CD14-positive monocyte (primary cell): ENCODE results near the gene ARID4B. TPM values are rescaled to one million over a fixed set of nuclear protein-coding genes. Genes with fewer than 3 reads are reported as not detected.

ENCODE experiments used
- DNase-seq, 3 donors: peaks; one replicate each; pipeline ENCODE4 v3.0.0-alpha.2; 2011 to 2022
- H2AFZ ChIP-seq: 2 replicates; pipeline ENCODE4 v1.6.0; 2012; ENCODE audit warnings: mild to moderate bottlenecking, low read depth, low read length, inconsistent platforms; ENCODE audit not compliant: insufficient read depth, poor library complexity, severe bottlenecking
- H3K27ac ChIP-seq, 2 donors: 1 replicate in 1 of 2; 2 replicates in 1 of 2; pipeline ENCODE4 v1.5.1; 2012 to 2013; ENCODE audit warnings: low read length in 2 of 2, control low read depth in 1 of 2, inconsistent platforms in 1 of 2, low read depth in 1 of 2, mild to moderate bottlenecking in 1 of 2
- H3K27me3 ChIP-seq, 2 donors: one replicate each; pipeline versions ENCODE4 v1.6.0 to v1.6.1; 2011 to 2013; ENCODE audit warnings: low read length in 2 of 2; ENCODE audit not compliant: control insufficient read depth in 2 of 2, insufficient read depth in 2 of 2
- H3K36me3 ChIP-seq, 2 donors: replicated peaks in 1 of 2; 1 replicate in 1 of 2; 2 replicates in 1 of 2; pipeline versions ENCODE4 v1.5.1 to v1.6.1; 2012 to 2013; ENCODE audit warnings: low read length in 2 of 2, control low read depth in 1 of 2, inconsistent platforms in 1 of 2, mild to moderate bottlenecking in 1 of 2; ENCODE audit not compliant: insufficient read depth in 2 of 2, control insufficient read depth in 1 of 2
- H3K4me1 ChIP-seq, 2 donors: 1 replicate in 1 of 2; 2 replicates in 1 of 2; pipeline versions ENCODE4 v1.5.1 to v1.6.1; 2012 to 2013; ENCODE audit warnings: low read length in 2 of 2, control low read depth in 1 of 2, inconsistent platforms in 1 of 2, mild to moderate bottlenecking in 1 of 2, moderate library complexity in 1 of 2; ENCODE audit not compliant: insufficient read depth in 2 of 2, control insufficient read depth in 1 of 2
- H3K4me2 ChIP-seq: replicated peaks from 2 replicates; pipeline ENCODE3; 2012; ENCODE audit warnings: low read length, moderate library complexity, mild to moderate bottlenecking; ENCODE audit not compliant: poor library complexity, severe bottlenecking; ENCODE audit errors: extremely low read depth
- H3K4me3 ChIP-seq, 3 experiments: fragments of 200-600 bp in 1 of 3; sonication (generic) in 1 of 3; replicated peaks in 1 of 3; 1 replicate in 2 of 3; 2 replicates in 1 of 3; pipeline ENCODE4 v1.5.1; 2011 to 2013; ENCODE audit warnings: low read length in 3 of 3, mild to moderate bottlenecking in 3 of 3, control low read depth in 2 of 3, low read depth in 2 of 3, inconsistent platforms in 1 of 3, moderate library complexity in 1 of 3
- H3K79me2 ChIP-seq: 2 replicates; pipeline ENCODE4 v1.6.0; 2012; ENCODE audit warnings: mild to moderate bottlenecking, control low read depth, inconsistent platforms, low read length, moderate library complexity; ENCODE audit not compliant: insufficient read depth
- H3K9ac ChIP-seq: 2 replicates; pipeline ENCODE4 v1.6.0; 2017; ENCODE audit warnings: low read length, mild to moderate bottlenecking; ENCODE audit not compliant: insufficient read depth, poor library complexity, severe bottlenecking
- H3K9me3 ChIP-seq, 2 donors: replicated peaks in 1 of 2; 1 replicate in 1 of 2; 2 replicates in 1 of 2; pipeline versions ENCODE4 v1.5.1 to v1.6.1; 2012 to 2013; ENCODE audit warnings: low read length in 2 of 2, control low read depth in 1 of 2; ENCODE audit not compliant: control insufficient read depth in 1 of 2, insufficient read depth in 1 of 2
- H4K20me1 ChIP-seq: 2 replicates; pipeline ENCODE4 v1.6.0; 2012; ENCODE audit warnings: mild to moderate bottlenecking, low read length, control low read depth, moderate library complexity; ENCODE audit not compliant: insufficient read depth
- H3K27ac Mint-ChIP-seq, 7 donors: one replicate each; pipeline ENCODE4 v1.8.0; 2020; ENCODE audit warnings: mild to moderate bottlenecking in 7 of 7, mixed read lengths in 7 of 7, moderate library complexity in 6 of 7, inconsistent platforms in 2 of 7
- H3K27me3 Mint-ChIP-seq, 3 donors: one replicate each; pipeline ENCODE4 v1.8.0; 2021 to 2022; ENCODE audit warnings: low read depth in 3 of 3, mild to moderate bottlenecking in 3 of 3, mixed read lengths in 3 of 3, moderate library complexity in 3 of 3, inconsistent platforms in 1 of 3
- H3K36me3 Mint-ChIP-seq, 2 donors: one replicate each; pipeline ENCODE4 v1.8.0; 2020; ENCODE audit warnings: mixed read lengths in 2 of 2, inconsistent platforms in 1 of 2, mild to moderate bottlenecking in 1 of 2
- H3K4me1 Mint-ChIP-seq: one replicate; pipeline ENCODE4 v1.8.0; 2020; ENCODE audit warnings: mild to moderate bottlenecking, mixed read lengths
- H3K4me3 Mint-ChIP-seq, 2 donors: one replicate each; pipeline ENCODE4 v1.8.0; 2020; ENCODE audit warnings: mild to moderate bottlenecking in 2 of 2, mixed read lengths in 2 of 2, moderate library complexity in 1 of 2
- H3K9me3 Mint-ChIP-seq, 7 donors: one replicate each; pipeline ENCODE4 v1.8.0; 2020 to 2022; ENCODE audit warnings: mixed read lengths in 7 of 7, mild to moderate bottlenecking in 6 of 7, moderate library complexity in 6 of 7, inconsistent platforms in 2 of 7
- WGBS: methylation state at CpG from one replicate; pipeline ENCODE4 v1.1.5; 2013; ENCODE audit warnings: missing lambda C conversion rate; ENCODE audit not compliant: insufficient coverage; 5-methylcytosine and 5-hydroxymethylcytosine counted together
- intact Hi-C, 2 donors: fragments of 100-400 bp; cut with micrococcal nuclease; formaldehyde crosslinking; loops; one replicate each; pipeline versions ENCODE4 v1.15.0 to v1.15.1; 2023
- polyA plus RNA-seq, 3 donors: library from polyadenylated mRNA; depleted of rRNA in 1 of 3; unstranded in 2 of 3; stranded (reverse) in 1 of 3; fragments of 300-500 nt in 2 of 3; fragments of >200 nt in 1 of 3; fragmentation: Illumina TruSeq in 2 of 3; gene quantifications; 1 replicate in 2 of 3; 2 replicates in 1 of 3; pipeline ENCODE4 v1.2.3, GENCODE V29; 2012 to 2021
- TF ChIP-seq, protein P1 (sequence below): fragments of 200-600 bp; IDR thresholded peaks from one replicate; pipeline ENCODE4 v1.8.0; 2022; ENCODE audit warnings: antibody characterized with exemption, mild to moderate bottlenecking

The ARID4B gene
- polyA plus RNA-seq, 3 donors: 9.3 to 15.4 (median 11.1) TPM

DNA sequence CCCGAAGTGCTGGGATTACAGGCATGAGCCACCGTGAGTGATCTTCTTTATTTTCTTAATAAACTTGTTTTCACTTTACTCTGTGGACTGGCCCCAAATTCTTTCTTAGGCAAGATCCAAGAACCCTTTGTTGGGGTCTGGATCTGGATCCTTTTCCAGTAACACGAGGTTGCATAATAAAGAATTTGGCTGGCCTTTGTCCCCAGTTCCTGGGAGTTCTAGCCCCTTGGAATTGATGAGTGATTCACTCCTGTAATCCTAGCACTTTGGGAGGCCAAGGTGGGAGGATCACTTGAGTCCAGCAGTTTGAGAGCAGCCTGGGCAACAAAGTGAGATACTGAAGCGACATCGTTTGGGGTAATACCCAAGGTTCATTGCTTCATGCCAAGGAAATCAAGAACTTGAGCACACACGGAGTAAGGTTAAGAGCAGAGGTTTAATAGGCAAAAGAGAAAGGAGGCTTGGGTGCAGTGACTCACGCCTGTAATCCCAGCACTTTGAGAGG is 197.2 kb downstream of the ARID4B start:
- H2AFZ ChIP-seq: no peak overlapping the region
- 93% methylated on average over 5 of the region's 7 CpGs for WGBS
- H3K27me3 Mint-ChIP-seq: no peaks in the 10 kb centered on the region
- no peak overlapping the region for H3K4me2 ChIP-seq
- TF ChIP-seq, protein P1, sequence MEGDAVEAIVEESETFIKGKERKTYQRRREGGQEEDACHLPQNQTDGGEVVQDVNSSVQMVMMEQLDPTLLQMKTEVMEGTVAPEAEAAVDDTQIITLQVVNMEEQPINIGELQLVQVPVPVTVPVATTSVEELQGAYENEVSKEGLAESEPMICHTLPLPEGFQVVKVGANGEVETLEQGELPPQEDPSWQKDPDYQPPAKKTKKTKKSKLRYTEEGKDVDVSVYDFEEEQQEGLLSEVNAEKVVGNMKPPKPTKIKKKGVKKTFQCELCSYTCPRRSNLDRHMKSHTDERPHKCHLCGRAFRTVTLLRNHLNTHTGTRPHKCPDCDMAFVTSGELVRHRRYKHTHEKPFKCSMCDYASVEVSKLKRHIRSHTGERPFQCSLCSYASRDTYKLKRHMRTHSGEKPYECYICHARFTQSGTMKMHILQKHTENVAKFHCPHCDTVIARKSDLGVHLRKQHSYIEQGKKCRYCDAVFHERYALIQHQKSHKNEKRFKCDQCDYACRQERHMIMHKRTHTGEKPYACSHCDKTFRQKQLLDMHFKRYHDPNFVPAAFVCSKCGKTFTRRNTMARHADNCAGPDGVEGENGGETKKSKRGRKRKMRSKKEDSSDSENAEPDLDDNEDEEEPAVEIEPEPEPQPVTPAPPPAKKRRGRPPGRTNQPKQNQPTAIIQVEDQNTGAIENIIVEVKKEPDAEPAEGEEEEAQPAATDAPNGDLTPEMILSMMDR: no peak
- intact Hi-C loops: no loop called here
- no peak overlapping the region for H3K4me3 Mint-ChIP-seq
- H3K79me2 ChIP-seq: peaks cover 29% of the 10 kb centered on the region
- H3K27me3 ChIP-seq: no peaks in the 10 kb centered on the region
- peaks cover 38 to 56% of the 10 kb centered on the region in 2 donors for H3K36me3 Mint-ChIP-seq
- peaks cover 20 to 28% of the 10 kb centered on the region in 2 donors for H3K4me1 ChIP-seq
- no peak overlapping the region for H3K27ac ChIP-seq
- no peaks in the 10 kb centered on the region for H3K9me3 Mint-ChIP-seq
- peaks cover 18% of the 10 kb centered on the region for H3K4me1 Mint-ChIP-seq
- H3K9ac ChIP-seq: no peak overlapping the region
- H3K27ac Mint-ChIP-seq: peak overlapping the region in 3 of 7 donors; percentile 11 to 73 (median 59)
- no peak overlapping the region for H3K4me3 ChIP-seq
- no peak for DNase-seq
- no peaks in the 10 kb centered on the region for H3K9me3 ChIP-seq
- peaks cover 29 to 56% of the 10 kb centered on the region in 2 donors for H3K36me3 ChIP-seq
- peaks cover 21% of the 10 kb centered on the region for H4K20me1 ChIP-seq

DNA sequence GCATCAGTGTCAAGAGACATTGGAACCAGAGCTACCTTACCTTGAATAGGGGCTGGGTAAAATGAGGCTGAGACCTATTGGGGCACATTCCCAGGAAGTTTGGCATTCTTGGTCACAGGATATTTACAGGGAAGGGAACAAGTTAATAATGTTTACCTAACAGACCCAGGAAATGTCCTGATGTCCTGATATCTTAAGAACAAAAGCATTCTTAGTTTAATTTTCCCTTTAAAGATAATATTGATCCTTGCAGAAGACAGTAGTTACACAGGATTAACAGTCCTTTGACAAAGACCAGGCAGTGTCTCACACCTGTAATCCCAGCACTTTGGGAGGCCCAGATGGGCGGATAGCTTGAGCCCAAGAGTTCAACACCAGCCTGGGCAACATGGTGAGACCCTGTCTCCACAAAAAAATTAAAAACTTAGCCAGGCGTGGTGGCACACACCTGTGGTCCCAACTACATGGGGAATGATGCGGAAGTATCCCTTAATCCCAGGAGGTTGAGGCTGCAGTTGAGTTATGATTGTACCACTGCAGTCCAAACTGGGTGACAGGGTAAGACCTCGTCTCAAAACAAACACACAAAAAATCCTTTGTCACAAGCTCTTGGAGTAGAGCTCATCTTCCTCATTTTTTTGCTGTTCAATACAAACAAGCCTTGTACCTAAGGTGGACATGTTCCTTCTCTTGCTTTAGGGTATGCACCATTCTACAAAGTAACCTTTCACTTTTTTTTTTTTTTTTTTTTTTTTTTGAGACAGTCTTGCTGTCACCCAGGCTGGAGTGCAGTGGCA is 198.0 kb downstream of the ARID4B start:
- Histone ChIP-seq H3K9me3 (no peaks in the 10 kb centered on the region), H3K79me2 (peaks cover 37% of the 10 kb centered on the region), H2AFZ (peak overlapping the region; percentile 96), H3K36me3 (peaks cover 22 to 48% of the 10 kb centered on the region in 2 donors), H4K20me1 (peaks cover 29% of the 10 kb centered on the region), H3K27ac (no peak overlapping the region), H3K9ac (no peak overlapping the region), H3K4me2 (no peak overlapping the region), H3K4me3 (no peak overlapping the region), H3K4me1 (peaks cover 20 to 28% of the 10 kb centered on the region in 2 donors), H3K27me3 (no peaks in the 10 kb centered on the region)
- no peaks in the 10 kb centered on the region for H3K27me3 Mint-ChIP-seq
- H3K36me3 Mint-ChIP-seq: peaks cover 31 to 56% of the 10 kb centered on the region in 2 donors
- WGBS: 93% methylated on average over 2 of the region's 4 CpGs
- DNase-seq: no peak
- H3K4me3 Mint-ChIP-seq: no peak overlapping the region
- peak overlapping the region in 2 of 7 donors; percentile 41 to 46 for H3K27ac Mint-ChIP-seq
- no peaks in the 10 kb centered on the region for H3K9me3 Mint-ChIP-seq
- TF ChIP-seq, protein P1: no peak
- intact Hi-C loops: loop anchor here (5.0 to 10.0 kb wide), 2 partner anchors 32 to 195 kb away; partner anchors contain the start of genes ARID4B (in 1 of the 2), GGPS1 (in 1 of the 2) and RBM34 (in 1 of the 2)
- H3K4me1 Mint-ChIP-seq: peaks cover 18% of the 10 kb centered on the region
